ENCODE results near the gene NT5C3B. TPM values are rescaled to one million over a fixed set of nuclear protein-coding genes. Genes with fewer than 3 reads are reported as not detected.

Gene NT5C3B
- 87.4 and 98.0 TPM in 2 replicates for polyA plus RNA-seq (2012; rRNA removed)
- polyA plus RNA-seq (2012; cell fraction: cytosol; rRNA removed): 105 and 106 TPM in 2 replicates
- 85.1 and 94.9 TPM in 2 replicates for polyA plus RNA-seq (2012; cell fraction: nucleus; rRNA removed)

DNA sequence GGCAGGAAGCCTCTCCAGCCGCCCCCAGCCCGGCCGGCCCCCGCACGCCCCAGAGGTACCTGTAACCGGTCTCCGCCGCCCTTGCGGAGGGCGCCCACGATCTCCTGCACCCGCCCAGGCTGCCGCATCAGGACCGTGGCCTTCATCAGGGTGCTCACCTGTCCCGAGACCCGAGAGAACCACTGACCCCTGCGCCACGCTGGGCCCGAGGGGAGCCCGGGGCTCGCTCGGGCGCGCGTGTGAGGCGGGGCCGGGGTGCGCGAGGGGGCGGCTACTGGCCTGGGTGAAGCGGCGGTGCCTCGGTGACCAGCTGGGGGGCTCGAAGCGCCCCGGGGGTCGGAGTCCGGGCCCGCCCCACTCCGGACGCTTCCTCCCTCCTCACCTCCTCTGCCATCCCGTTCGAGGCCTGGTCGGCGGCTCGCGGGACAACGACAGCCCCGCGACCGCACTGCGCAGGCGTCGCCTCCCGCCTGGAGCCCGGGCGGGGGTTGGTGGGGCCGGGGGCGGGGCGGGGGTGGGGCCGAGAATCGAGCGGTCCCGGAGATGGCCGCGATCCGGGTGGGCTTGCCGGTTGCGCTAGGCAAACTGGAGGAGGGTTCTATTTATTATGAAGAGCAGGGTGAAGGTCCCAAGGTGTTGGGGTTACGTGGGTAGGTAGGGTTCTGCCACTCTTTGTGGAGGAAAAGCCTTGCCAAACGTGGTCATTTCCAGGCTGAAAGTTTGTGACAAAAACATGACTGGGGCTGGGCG lies at the start of gene NT5C3B:
Gene NT5C3B (minus strand): TSS at position 433 of the 750 bp plus-strand sequence. CDS start 39 bp downstream, at position 394.
- H3K9me2 ChIP-seq: no peaks in the 10 kb centered on the region
- 2% methylated on average over 22 of the region's 72 CpGs for WGBS (ENCODE audit: low lambda C conversion rate)
- H3K4me1 ChIP-seq (ENCODE audit: control insufficient read depth in 1 of 2, insufficient read depth in 2 of 2, low read depth in 1 of 2, low read length in 1 of 2): peaks cover 0 to 8% of the 10 kb centered on the region in 2 experiments; a peak in 1 of 4 replicates
- peak within 1 kb of the TSS; percentile 96 for H2AFZ ChIP-seq (ENCODE audit: low read depth)
- peak within 1 kb of the TSS in 1 of 2 experiments; percentile 40; a peak in 1 of 4 replicates for H3K27ac ChIP-seq (ENCODE audit: low read depth in 2 of 2, low read length in 1 of 2)
- H3K36me3 ChIP-seq (replicated peaks in 1 of 2; ENCODE audit: control insufficient read depth in 1 of 2, insufficient read depth in 2 of 2, low read length in 1 of 2): peaks cover 7 to 23% of the 10 kb centered on the region in 2 experiments
- H3K9ac ChIP-seq: peak within 1 kb of the TSS; percentile 82
- CTCF ChIA-PET: interaction anchor here (1.5 to 1.8 kb wide), 4 partner anchors 10 to 124 kb away, joined by 4 to 8 read pairs (median 6); partner anchors contain the start of gene P3H4
- TF ChIP-seq, protein P1, sequence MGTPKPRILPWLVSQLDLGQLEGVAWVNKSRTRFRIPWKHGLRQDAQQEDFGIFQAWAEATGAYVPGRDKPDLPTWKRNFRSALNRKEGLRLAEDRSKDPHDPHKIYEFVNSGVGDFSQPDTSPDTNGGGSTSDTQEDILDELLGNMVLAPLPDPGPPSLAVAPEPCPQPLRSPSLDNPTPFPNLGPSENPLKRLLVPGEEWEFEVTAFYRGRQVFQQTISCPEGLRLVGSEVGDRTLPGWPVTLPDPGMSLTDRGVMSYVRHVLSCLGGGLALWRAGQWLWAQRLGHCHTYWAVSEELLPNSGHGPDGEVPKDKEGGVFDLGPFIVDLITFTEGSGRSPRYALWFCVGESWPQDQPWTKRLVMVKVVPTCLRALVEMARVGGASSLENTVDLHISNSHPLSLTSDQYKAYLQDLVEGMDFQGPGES (IDR thresholded peaks at IDR 0.05; ENCODE audit: low read depth, low read length): no peak
- TF ChIP-seq MXI1 (IDR thresholded peaks at IDR 0.05; ENCODE audit: low read depth, low read length): peak; percentile 35; the same call in 1 of the 2 replicates
- 0 out of 2 replicates have a peak, but pooled peaks have one; percentile 22 for TF ChIP-seq SIN3A (IDR thresholded peaks at IDR 0.05; ENCODE audit: borderline replicate concordance, low read depth, low read length)
- TF ChIP-seq, protein P2, sequence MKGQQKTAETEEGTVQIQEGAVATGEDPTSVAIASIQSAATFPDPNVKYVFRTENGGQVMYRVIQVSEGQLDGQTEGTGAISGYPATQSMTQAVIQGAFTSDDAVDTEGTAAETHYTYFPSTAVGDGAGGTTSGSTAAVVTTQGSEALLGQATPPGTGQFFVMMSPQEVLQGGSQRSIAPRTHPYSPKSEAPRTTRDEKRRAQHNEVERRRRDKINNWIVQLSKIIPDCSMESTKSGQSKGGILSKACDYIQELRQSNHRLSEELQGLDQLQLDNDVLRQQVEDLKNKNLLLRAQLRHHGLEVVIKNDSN (IDR thresholded peaks at IDR 0.05; ENCODE audit: borderline replicate concordance, low read depth): no peak
- no peak for TF ChIP-seq YY1 (IDR thresholded peaks at IDR 0.05; ENCODE audit: low read depth)
- TF ChIP-seq, protein P3, sequence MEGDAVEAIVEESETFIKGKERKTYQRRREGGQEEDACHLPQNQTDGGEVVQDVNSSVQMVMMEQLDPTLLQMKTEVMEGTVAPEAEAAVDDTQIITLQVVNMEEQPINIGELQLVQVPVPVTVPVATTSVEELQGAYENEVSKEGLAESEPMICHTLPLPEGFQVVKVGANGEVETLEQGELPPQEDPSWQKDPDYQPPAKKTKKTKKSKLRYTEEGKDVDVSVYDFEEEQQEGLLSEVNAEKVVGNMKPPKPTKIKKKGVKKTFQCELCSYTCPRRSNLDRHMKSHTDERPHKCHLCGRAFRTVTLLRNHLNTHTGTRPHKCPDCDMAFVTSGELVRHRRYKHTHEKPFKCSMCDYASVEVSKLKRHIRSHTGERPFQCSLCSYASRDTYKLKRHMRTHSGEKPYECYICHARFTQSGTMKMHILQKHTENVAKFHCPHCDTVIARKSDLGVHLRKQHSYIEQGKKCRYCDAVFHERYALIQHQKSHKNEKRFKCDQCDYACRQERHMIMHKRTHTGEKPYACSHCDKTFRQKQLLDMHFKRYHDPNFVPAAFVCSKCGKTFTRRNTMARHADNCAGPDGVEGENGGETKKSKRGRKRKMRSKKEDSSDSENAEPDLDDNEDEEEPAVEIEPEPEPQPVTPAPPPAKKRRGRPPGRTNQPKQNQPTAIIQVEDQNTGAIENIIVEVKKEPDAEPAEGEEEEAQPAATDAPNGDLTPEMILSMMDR (IDR thresholded peaks at IDR 0.05): no peak
- peak; percentile 70 for TF ChIP-seq NRF1 (IDR thresholded peaks at IDR 0.05; ENCODE audit: low read depth, low read length)
- no peak for TF ChIP-seq USF2 (IDR thresholded peaks at IDR 0.05; ENCODE audit: borderline replicate concordance, low read depth, low read length)
- TF ChIP-seq GATA2 (CRISPR knock-in tag; IDR thresholded peaks at IDR 0.05): no peak
- no peak for TF ChIP-seq CHD2 (IDR thresholded peaks at IDR 0.05; ENCODE audit: low read length, partially characterized antibody)
- TF ChIP-seq FOXM1 (IDR thresholded peaks at IDR 0.05; ENCODE audit: low read depth): no peak
- TF ChIP-seq POLR2AphosphoS5 (IDR thresholded peaks at IDR 0.05; ENCODE audit: low read depth, low read length): peak; percentile 41; the same call in 1 of the 2 replicates
- peaks cover 20% of the 10 kb centered on the region; the same call in 1 of the 2 replicates for H3K79me2 ChIP-seq (ENCODE audit: insufficient read depth)
- H3K9me3 ChIP-seq: no peaks in the 10 kb centered on the region
- no peaks in the 10 kb centered on the region for H3K27me3 ChIP-seq (ENCODE audit: insufficient read depth)
- POLR2A ChIA-PET: interaction anchor here (1.1 to 2.2 kb wide), 2 partner anchors 25 to 29 kb away, joined by 3 to 6 read pairs; partner anchors contain the start of genes KLHL11 and P3H4
- peak; percentile 98 for DNase-seq
- H3K4me3 ChIP-seq (ENCODE audit: low read depth in 2 of 2, low read length in 1 of 2): peak within 1 kb of the TSS; percentile 71 to 91
- peak within 1 kb of the TSS; percentile 95 for H3K4me2 ChIP-seq
- H3F3A ChIP-seq (replicated peaks; ENCODE audit: insufficient read depth): no peaks in the 10 kb centered on the region
- H4K20me1 ChIP-seq (ENCODE audit: insufficient read depth): no peaks in the 10 kb centered on the region

All from SK-N-SH (cell line).